ENCODE results near the gene CHDH. TPM values are rescaled to one million over a fixed set of nuclear protein-coding genes. Genes with fewer than 3 reads are reported as not detected.

CHDH gene
- total and polyA plus RNA-seq, 2 donors (not counting 3 experiments of a cell fraction or from before 2014, with no cell fraction given): 0.04 to 0.06 TPM

- Histone ChIP-seq H3K27me3 (ENCODE audit: control insufficient read depth in 2 of 2, insufficient read depth in 2 of 2, low read length in 2 of 2) (no peaks in the 10 kb centered on the region), H3K27ac (ENCODE audit: insufficient read depth, low read depth, low read length) (no peak overlapping the region), H3K4me1 (ENCODE audit: control insufficient read depth, extremely low read depth, insufficient read depth, low read length) (peaks cover 13% of the 10 kb centered on the region), H3K4me3 (replicated peaks in 1 of 3; ENCODE audit: insufficient read depth in 1 of 3, low read depth in 1 of 3, low read length in 3 of 3) (no peak overlapping the region), H3K4me2 (ENCODE audit: insufficient read depth, low read length) (no peak overlapping the region), H3K9ac (replicated peaks; ENCODE audit: extremely low read depth, insufficient read depth, low read length) (no peak overlapping the region), H4K20me1 (replicated peaks; ENCODE audit: control insufficient read depth, extremely low read depth, insufficient read depth, low read length) (peaks cover 2% of the 10 kb centered on the region), H3K9me3 (replicated peaks; ENCODE audit: control insufficient read depth, insufficient read depth, low read length) (no peaks in the 10 kb centered on the region), H2AFZ (ENCODE audit: low read depth, low read length) (no peak overlapping the region), H3K9me1 (replicated peaks; ENCODE audit: control insufficient read depth, extremely low read depth, insufficient read depth, low read length) (no peaks in the 10 kb centered on the region), H3K36me3 (ENCODE audit: control insufficient read depth in 2 of 2, extremely low read depth in 1 of 2, insufficient read depth in 2 of 2, low read length in 2 of 2) (peaks cover 6 to 8% of the 10 kb centered on the region in 2 experiments), H3K79me2 (ENCODE audit: control insufficient read depth, insufficient read depth, low read length) (peaks cover 27% of the 10 kb centered on the region)
- ChIA-PET POLR2A (no interaction called here), CTCF (no interaction called here)
- BruUV-seq (replicated peaks): no TSS peak
- DNase-seq (ENCODE audit: low read depth, low spot score) (no peak), FAIRE-seq (no peak)
- no peak for TF ChIP-seq MYC (IDR thresholded peaks at IDR 0.05; ENCODE audit: low read depth, low read length)
- dilution Hi-C loops (cut with MboI; ENCODE audit: extremely low pct_ligation_motif_present, low sequenced_read_pairs): no loop called here
- intact Hi-C loops (cut with micrococcal nuclease): no loop called here
These were observed 42.0 kb upstream of the CHDH start for GRCh38 chr3:53888232-53888631.

GRCh38 chr3:53887446-53887845, 41.2 kb upstream of the CHDH start:
- no peak for FAIRE-seq
- CTCF ChIA-PET: no interaction called here
- intact Hi-C loops (cut with micrococcal nuclease): no loop called here

More at GRCh38 chr3:53887446-53887845, 41.2 kb upstream of the CHDH start:
- Histone ChIP-seq H3K4me3 (replicated peaks in 1 of 3; ENCODE audit: insufficient read depth in 1 of 3, low read depth in 1 of 3, low read length in 3 of 3) (no peak overlapping the region), H3K36me3 (ENCODE audit: control insufficient read depth in 2 of 2, extremely low read depth in 1 of 2, insufficient read depth in 2 of 2, low read length in 2 of 2) (peaks cover 6 to 8% of the 10 kb centered on the region in 2 experiments), H4K20me1 (replicated peaks; ENCODE audit: control insufficient read depth, extremely low read depth, insufficient read depth, low read length) (peaks cover 2% of the 10 kb centered on the region), H3K4me2 (ENCODE audit: insufficient read depth, low read length) (no peak overlapping the region), H3K9ac (replicated peaks; ENCODE audit: extremely low read depth, insufficient read depth, low read length) (no peak overlapping the region), H3K27me3 (ENCODE audit: control insufficient read depth in 2 of 2, insufficient read depth in 2 of 2, low read length in 2 of 2) (no peaks in the 10 kb centered on the region), H3K9me1 (replicated peaks; ENCODE audit: control insufficient read depth, extremely low read depth, insufficient read depth, low read length) (no peaks in the 10 kb centered on the region), H3K4me1 (ENCODE audit: control insufficient read depth, extremely low read depth, insufficient read depth, low read length) (peaks cover 13% of the 10 kb centered on the region), H3K9me3 (replicated peaks; ENCODE audit: control insufficient read depth, insufficient read depth, low read length) (no peaks in the 10 kb centered on the region), H3K27ac (ENCODE audit: insufficient read depth, low read depth, low read length) (no peak overlapping the region), H2AFZ (ENCODE audit: low read depth, low read length) (no peak overlapping the region), H3K79me2 (ENCODE audit: control insufficient read depth, insufficient read depth, low read length) (peaks cover 27% of the 10 kb centered on the region)
- DNase-seq (ENCODE audit: low read depth, low spot score): no peak
- no TSS peak for BruUV-seq (replicated peaks)
- TF ChIP-seq JUN (IDR thresholded peaks at IDR 0.05; ENCODE audit: borderline replicate concordance, insufficient read depth, insufficient read length, low read depth) (no peak), FOS (IDR thresholded peaks at IDR 0.05; ENCODE audit: borderline replicate concordance, insufficient read depth, low read length) (no peak), CTCF (IDR thresholded peaks at IDR 0.05; ENCODE audit: extremely low read depth in 1 of 2, insufficient read depth in 1 of 2, low read depth in 1 of 2, low read length in 2 of 2) (no peak), GATA2 (IDR thresholded peaks at IDR 0.05; ENCODE audit: insufficient read depth, insufficient read length, low read depth, low read length) (no peak), MYC (IDR thresholded peaks at IDR 0.05; ENCODE audit: low read depth, low read length) (no peak), POLR2AphosphoS5 (IDR thresholded peaks at IDR 0.05; ENCODE audit: insufficient read depth, low read depth, low read length) (no peak), POLR2A (IDR thresholded peaks at IDR 0.05; ENCODE audit: low read depth, low read length) (no peak), EZH2 (IDR thresholded peaks at IDR 0.05; ENCODE audit: borderline replicate concordance, low read depth, low read length, severe bottlenecking) (no peak), MAX (IDR thresholded peaks at IDR 0.05; ENCODE audit: insufficient read depth, insufficient read length) (no peak)
- POLR2A ChIA-PET: no interaction called here
- dilution Hi-C loops (cut with MboI; ENCODE audit: extremely low pct_ligation_motif_present, low sequenced_read_pairs): no loop called here
